Measurements from ENCODE around the gene RUFY2.

- TF ChIP-seq CTCF (IDR thresholded peaks at IDR 0.05) (no peak), POLR2A (IDR thresholded peaks at IDR 0.05) (no peak), EP300 (IDR thresholded peaks at IDR 0.05) (no peak), POLR2AphosphoS5 (IDR thresholded peaks at IDR 0.05) (no peak)
Measured at GRCh38 chr10:68302871-68303270, 104.2 kb downstream of the RUFY2 start.

Measured in stomach (tissue), 4 donors.